Prostate gland (tissue), 2 donors: ENCODE results near the gene UPF3B.

Source experiments
- POLR2A ChIP-seq: fragments of 450-650 bp; IDR thresholded peaks from one replicate; pipeline ENCODE4 v1.6.1; 2016; ENCODE audit warnings: antibody characterized with exemption, mild to moderate bottlenecking
- POLR2AphosphoS5 ChIP-seq: sonication (generic); formaldehyde crosslinking; IDR thresholded peaks from one replicate; pipeline ENCODE4 v1.6.1; 2017; ENCODE audit warnings: antibody characterized with exemption
- TF ChIP-seq, protein P1 (sequence below), 4 experiments: fragments of 200-600 bp in 2 of 4; fragments of 450-650 bp in 2 of 4; sonication (generic) in 2 of 4; IDR thresholded peaks; 1 replicate in 3 of 4; 2 replicates in 1 of 4; pipeline ENCODE4 v1.5.1; 2016 to 2019; ENCODE audit warnings: antibody characterized with exemption in 4 of 4, mild to moderate bottlenecking in 2 of 4, moderate library complexity in 2 of 4

DNA sequence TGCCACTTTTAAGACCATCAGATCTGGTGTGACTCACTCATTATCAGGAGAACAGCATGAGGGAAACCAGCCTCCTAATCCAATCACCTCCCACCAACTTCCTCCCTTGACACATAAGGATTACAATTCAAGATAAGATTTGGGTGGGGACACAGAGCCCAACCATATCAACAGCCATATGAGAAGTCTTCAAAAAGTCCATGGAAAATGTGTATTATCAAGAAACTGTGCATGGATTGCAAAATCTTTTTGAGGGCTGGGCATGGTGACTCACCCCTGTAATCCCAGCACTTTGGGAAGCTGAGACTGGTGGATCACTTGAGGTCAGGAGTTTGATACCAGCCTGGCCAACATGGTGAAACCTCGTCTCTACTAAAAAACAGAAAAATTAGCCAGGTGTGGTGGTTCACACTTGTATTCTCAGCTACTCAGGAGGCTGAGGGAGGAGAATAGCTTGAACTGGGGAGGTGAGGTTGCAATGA is 43.5 kb downstream of the UPF3B start:
- TF ChIP-seq, protein P1, sequence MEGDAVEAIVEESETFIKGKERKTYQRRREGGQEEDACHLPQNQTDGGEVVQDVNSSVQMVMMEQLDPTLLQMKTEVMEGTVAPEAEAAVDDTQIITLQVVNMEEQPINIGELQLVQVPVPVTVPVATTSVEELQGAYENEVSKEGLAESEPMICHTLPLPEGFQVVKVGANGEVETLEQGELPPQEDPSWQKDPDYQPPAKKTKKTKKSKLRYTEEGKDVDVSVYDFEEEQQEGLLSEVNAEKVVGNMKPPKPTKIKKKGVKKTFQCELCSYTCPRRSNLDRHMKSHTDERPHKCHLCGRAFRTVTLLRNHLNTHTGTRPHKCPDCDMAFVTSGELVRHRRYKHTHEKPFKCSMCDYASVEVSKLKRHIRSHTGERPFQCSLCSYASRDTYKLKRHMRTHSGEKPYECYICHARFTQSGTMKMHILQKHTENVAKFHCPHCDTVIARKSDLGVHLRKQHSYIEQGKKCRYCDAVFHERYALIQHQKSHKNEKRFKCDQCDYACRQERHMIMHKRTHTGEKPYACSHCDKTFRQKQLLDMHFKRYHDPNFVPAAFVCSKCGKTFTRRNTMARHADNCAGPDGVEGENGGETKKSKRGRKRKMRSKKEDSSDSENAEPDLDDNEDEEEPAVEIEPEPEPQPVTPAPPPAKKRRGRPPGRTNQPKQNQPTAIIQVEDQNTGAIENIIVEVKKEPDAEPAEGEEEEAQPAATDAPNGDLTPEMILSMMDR (IDR thresholded peaks at IDR 0.05): no peak
- no peak for TF ChIP-seq POLR2A
- TF ChIP-seq POLR2AphosphoS5: no peak
